NCI-H1436 (cell line): ENCODE measurements around the gene ABRAXAS1.
"Not testable (repeated sequence)": the region's sequence is repeated elsewhere in the genome, so short reads cannot be mapped to it uniquely, and the experiment has no call there.

Experiments used
- DNase-seq: peaks from one replicate; lab custom pipeline; 2025; lab: John Stamatoyannopoulos, UW

The ABRAXAS1 gene

DNA sequence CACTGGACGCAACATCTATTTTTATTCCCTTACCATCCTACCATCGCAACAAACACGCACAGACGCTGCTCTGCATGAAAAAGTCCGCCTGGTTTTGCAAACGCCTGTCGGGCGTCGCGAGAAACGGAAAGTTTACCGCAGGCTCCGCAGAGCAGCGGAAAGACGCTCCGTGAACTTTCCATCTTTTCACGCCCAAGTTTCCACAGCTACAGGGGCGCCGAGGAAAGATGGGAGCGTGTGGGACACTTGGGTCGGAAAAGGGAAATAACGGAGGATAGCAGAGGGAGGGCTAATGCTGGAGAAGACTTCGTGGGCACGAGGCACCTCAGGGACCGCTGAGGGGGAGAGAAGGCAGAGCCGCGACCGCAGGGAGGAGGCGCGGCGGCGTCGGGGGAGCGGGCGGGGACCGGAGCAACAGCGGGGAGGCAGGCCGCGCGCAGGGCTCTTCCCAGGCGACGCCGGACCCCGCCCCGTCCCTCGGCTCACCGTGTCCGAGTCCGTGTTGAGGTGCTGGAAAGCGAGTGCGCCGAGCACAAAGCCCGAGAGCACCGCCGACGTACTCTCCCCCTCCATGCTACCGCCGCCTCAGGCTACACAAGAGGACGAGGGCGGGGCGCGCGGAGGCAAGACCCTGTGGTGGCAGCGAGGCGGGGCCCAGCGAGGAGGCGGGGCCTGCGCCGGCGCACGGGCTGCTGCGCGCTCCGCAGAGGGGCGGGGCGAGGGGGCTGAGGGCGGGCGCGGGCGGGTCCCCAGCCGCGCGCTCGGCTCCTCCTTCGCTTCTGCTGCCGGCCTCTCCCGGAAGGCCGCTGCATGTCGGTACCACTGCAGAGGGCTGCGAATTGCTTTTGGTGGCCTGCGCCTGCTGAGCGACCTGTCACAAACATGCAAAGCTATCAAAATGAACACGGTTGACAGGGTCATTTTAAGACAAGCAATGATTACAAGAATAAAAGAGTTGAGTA lies at the start of gene ABRAXAS1:
Gene ABRAXAS1 (minus strand): TSS at position 601 of the 962 bp plus-strand sequence. CDS start 28 bp downstream, at position 573.
- DNase-seq: peak; percentile 94

DNA sequence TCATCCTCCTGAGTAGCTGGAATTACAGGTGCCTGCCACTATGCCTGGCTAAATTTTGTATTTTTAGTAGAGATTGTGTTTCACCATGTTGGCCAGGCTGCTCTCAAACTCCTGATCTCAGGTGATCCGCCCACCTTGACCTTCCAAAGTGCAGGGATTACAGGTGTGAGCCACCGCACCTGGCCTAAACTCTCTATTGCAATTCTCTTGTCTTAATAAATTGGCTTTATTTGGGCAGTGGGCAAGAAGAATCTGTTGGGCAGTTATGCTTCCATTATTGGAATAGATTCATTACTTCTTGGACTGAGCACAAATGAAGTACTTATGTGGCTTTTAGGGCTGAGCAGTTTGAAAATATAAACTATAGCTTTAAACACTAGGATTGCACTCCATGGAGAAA lies 42.8 kb upstream of the ABRAXAS1 start:
- DNase-seq: no peak

DNA sequence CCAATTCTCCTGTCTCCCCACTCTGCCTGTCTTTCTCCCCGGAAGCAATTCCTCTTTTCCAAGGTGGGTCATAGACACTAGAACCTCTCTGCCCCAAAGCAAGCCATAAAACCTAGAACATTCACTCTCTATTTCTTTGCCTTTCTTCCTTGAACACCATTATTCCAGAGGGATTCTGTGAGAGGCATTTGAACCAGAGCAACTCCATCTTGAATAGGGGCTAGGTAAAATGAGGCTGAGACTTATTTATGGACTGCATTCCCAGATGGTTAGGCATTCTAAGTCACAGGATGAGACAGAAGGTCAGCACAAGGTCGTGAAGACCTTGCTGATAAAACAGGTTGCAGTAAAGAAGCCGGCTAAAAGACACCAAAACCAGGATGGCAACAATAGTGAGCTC lies 37.3 kb upstream of the ABRAXAS1 start:
- no peak for DNase-seq

DNA sequence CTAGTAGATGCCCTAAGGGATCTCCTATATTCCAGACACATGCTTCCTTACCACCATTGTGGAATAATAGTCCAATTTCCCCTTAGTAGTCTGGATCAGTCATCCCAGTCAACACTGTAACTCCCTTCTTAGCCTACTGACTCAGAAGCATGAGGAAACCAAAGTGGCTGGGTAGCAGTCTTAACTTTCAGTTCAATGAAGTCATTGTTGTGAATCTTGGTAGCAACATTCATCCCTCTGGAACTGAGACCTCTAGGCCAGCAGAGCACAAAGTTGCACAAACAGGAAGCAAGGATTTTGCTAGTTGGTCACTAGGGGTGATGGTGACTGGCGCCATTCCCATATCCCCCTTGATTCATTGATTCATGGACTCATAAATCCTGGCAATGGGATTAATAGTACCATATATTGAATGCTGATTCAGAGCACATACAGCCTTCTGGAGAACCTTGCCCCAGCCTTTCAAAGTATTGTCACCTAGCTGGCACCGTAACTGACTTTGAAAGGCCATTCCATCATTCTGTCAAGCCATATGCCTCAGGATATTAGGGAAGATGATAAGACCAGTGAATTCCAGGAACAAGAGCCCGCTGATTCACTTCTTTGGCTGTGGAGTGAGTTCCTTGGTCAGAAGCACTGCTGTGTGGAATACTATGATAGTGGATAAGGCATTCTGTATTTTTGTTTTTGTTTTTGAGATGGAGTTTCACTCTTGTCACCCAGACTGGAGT lies 31.3 kb upstream of the ABRAXAS1 start:
- DNase-seq: no peak

DNA sequence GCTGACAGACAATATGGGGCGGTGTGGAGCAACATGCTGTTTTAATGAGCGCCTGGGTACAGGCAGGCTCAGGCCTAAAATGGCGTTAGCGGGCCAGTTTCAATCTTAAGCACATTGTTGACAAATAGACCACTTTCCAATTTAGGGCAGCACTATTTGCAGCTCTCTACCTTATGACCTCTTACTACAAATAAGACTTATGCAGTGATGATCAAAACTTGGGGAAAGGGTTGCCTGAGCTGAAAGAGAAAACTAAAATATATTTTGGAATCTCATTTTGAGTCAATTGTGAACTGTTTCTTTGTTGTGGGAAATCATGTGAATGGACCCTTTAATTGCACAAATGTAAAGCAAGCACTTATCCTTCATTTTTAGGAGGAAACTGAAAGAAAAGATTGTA lies 25.5 kb upstream of the ABRAXAS1 start:
- no peak for DNase-seq

DNA sequence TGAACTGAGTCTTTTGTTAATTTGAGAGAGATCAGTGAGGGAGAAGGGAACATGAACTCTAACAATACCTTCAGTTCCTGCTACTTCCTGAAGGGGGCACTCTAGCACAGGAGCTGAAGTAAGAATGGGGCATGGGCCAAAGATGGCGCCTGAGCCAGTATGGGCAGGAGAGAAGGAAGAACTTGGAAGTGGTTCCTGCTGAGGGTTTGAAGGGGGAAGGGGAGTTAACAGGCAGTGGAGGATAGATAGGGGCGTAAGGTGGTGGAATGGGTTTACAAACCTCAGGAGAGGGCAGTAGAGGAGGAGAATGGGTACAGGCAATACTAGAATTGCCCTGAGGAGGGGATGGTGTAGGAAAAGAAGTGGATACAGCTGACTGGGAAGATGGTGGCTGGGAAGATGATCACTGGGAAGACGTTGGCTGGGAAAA lies 24.3 kb upstream of the ABRAXAS1 start:
- peak; percentile 63 for DNase-seq

DNA sequence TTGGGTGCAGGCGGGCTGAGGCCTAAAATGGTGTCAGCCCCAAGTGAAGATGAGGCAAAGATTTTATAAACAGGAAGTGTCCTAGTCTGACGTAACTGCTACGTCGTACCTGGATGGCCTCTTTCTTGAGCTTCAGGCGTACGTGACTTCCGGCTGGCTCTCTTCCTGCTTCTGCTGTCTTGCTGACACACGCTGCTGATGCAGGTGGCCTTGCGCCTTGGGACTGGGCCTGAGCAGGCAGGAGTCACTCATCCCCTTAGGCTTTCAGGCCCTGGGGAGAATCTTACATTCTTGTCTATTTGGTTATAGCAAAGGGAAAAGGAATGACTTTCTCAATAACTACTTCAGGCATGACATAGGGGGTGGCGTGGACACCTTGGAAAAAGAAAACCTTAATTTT lies 20.1 kb upstream of the ABRAXAS1 start:
- DNase-seq: no peak

DNA sequence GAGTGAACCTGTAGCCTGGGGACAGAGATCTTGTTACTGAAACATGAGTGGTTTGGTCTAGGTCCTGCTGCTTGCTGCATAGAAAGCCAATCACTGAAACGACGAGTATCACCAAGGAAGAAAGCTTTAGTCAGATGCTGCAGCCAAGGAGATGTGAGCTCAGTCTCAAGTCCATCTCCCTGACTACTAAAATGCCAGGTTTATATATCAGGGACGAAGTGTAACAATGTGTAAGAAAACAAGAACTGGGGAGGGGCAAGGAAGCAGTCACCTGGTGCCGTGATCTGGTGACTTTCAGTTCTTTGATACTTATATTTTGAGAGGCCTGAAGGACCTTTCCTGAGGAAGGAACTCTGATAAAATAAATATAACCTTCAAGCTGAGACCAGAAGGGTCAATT lies 19.6 kb upstream of the ABRAXAS1 start:
- no peak for DNase-seq

DNA sequence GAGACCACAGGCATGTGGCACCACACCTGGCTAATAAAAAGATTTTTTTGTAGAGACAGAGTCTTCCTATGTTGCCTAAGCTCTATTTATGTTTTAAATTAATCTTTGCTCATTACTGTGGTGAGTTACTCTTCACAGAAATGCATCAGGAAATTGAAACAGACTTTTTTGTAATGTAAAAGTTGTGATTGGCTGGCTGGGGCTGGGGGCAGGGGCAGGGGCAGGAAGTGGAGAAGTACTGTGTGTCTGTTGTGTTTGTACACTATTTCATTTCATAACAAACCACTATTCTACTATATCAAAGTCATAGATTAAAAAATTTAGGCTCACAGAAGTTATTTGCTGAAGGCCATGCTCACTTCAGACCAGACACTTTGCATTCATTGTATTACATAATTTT lies 19.1 kb upstream of the ABRAXAS1 start:
- no peak for DNase-seq

DNA sequence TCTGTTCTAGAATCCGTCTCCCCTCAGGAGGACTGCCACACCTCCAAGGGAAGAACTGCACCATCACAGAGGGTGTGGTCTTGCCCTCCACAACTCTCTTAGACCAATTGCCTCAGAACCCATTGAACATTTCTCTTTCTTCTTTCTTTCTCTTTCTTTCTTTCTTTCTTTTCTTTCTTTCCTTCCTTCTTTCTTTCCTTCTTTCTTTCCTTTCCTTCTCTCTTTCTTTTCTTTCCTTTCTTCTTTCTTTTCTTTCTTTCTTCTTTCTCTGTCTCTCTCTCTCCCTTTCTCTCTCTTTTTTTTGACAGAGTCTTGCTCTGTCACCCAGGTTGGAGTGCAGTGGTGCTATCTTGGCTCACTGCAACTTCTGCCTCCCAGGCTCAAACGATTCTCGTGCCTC lies 16.8 kb upstream of the ABRAXAS1 start:
- not testable (repeated sequence) for DNase-seq

DNA sequence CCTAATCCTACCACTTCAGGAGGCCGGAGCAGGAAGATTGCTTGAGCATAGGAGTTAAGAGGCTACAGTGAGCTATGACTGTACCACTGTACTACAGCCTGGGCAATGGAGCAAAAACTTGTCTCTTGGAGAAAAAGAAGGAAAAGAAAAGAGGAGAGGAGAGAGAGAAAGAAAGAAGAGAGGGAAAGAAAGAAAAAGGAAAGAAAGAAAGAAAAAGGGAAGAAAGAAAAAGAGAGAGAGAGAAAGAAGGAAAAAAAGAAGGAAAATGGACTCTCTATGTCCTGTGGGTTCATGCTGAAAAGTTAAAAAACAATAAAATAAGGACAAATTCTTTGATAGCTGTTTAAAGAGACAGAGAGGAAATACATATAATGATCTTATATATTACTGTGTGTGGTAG lies 13.3 kb upstream of the ABRAXAS1 start:
- no peak for DNase-seq

DNA sequence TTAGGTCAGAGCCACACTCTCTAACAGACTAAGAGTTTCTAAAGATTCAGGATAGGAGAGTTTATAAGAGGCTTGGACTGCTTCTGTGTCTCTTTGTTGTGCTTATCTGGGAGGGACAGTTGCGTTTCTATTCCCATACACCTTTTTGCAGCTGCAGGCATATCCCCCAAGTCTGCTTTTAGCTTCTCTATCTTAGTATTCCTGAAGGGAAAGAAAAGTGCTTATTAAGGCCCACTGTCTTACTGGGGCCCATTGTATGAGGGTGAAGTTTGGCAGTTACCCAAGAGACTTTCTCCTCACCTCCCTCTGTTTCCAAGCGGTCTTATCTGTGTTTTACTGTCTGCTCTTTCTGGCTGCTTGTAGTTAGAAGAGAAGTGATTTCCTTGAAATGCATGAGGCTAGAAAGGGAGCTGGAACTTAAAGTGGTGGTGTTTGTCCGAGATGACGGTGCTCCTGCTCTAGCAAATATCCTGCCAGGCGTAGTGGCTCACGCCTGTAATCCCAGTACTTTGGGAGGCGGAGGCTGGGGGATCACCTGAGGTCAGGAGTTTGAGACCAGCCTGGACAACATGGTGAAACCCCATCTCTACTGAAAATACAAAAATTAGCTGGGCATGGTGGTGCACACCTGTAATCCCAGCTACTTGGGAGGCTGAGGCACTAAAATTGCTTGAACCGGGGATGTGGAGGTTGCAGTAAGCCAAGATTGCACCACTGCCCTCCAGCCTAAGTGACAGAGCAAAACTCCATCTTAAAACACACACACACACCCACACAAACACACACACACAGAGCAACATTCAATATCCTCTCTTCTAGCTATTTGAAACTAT lies 11.4 kb upstream of the ABRAXAS1 start:
- DNase-seq: not testable (repeated sequence)

DNA sequence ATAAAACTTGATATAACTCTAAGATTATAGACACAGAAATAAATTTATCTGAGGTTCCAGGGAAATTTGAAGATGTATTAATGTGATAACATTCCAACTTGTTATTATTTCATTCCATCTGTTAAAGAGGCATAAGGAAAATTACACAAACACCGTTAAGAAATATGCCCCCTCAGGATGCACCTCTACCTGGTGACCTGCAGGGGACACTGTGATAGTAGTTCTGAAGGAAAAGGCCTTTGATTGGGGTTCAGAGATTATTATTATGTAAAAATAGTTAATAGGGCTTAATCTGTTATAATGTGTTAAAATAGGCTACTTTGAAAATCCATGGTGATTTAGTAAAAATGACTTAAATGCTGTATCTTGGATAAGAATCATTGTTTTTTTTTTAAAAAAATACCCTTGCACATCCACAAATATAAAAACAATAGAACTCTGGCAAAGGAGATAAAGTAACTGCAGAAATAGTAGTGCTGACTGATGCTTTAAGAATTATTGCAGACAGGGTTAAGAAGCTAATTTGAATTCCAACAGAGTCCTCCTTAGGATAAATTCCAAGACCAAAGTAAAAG lies 6.1 kb upstream of the ABRAXAS1 start:
- peak; percentile 9 for DNase-seq

DNA sequence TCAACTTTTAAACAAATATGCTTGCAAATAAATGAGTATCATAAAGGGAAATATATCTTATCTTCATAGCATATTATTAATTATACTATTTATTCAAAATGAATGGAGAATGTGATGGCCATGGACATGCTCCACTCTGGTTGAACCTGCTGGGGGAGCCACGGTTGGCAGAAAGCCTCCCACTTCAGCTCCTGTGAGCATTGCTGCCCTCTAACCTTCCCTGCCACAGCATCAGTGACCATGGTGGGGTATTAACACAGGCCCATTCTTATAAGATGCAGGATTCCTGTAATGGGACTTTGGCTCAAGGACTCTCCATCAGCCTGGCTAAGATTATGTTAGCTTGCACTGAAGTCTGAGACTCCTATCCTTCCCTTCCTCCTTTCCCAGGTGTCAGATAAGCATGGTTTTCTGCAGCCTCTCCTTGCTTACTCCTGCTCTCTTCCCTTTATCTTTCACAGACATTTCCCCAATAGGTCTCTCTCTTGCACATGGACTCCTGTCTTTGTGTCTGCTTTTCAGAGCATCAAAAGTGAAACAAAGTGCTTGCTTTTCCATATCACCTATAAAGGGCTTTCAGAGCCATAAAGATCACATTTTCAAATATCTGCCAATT lies 4.9 kb upstream of the ABRAXAS1 start:
- no peak for DNase-seq

DNA sequence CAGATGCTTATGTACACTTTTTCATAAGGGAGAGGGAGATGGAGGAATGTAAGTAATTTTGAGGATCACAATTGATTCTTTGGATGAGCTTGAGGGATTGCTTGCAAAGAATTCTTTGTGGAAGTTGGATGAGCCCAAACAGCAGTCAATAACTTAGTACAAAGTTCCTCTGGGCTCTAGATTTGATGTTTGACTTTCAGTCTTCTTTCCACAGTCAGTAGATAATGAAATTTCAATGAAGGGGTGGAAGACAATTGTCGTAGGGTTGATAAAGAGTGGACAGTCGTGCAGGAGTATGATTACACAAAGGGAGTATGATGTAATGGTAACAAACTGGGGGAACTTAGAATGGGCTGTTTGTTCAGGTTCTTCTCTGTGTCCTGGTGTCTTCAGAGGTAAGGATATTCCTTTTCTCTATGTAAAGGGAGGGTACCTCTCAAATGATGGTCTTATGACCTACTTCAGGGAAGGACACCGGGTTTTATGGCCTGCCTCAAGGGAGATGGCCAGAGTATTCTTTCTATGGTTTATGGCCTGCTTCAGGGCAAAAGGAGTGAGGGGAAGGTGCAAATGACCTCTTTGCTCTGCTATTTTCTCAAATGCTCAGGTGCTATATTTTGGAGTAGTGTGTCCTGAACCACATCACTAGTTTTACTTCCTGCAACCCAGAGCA lies 1.7 kb upstream of the ABRAXAS1 start:
- no peak for DNase-seq

DNA sequence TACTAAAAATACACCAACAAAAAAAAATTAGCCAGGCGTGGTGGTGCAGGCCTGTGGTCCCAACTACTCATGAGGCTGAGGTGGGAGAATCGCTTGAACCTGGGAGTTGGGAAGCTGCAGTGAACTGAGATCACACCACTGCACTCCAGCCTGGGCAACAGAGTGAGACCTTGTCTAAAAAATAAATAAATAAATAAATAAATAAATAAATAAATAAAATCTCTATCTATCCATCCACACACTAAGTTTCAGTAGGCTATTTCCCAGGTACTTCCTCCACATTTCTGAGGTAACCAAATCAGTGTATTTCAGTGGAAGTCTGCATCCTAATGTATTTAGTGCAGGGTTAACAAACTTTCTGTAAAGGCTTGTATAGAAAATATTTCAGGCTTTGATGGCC lies 10.9 kb downstream of the ABRAXAS1 start:
- DNase-seq: no peak

DNA sequence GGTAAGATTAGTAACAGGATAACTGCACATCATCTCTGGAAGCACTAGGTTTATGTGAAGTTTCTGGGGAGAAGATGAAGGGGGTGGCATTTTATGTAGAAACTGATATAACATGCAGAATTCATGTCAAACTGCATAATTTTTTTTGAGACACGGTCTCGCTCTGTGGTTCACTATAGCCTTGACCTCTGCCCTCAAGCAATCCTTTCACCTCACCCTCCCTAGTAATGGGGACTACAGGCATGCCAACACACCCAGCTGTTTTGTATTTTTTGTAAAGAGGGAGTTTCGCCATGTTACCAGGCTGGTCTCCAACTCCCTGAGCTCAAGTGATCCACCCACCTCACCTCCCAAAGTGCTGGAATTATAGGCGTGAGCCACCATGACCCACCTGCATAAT lies 11.5 kb downstream of the ABRAXAS1 start:
- DNase-seq: no peak

DNA sequence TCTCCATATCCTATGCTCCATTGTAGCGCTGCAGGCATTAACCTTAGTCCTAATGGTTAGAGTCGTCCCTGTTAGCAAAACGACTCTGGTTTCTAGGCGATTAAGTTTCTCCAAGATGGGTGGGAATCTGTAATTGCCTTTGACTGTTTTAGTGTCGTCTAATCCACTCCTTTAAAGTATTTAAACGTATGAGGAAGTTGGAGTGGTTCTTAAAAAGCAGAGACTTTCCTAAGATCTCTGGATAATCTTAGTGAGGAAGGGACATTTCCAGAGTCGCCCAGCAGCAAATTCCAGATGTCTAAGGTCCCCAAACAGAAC lies 28.8 kb downstream of the ABRAXAS1 start:
- no peak for DNase-seq

DNA sequence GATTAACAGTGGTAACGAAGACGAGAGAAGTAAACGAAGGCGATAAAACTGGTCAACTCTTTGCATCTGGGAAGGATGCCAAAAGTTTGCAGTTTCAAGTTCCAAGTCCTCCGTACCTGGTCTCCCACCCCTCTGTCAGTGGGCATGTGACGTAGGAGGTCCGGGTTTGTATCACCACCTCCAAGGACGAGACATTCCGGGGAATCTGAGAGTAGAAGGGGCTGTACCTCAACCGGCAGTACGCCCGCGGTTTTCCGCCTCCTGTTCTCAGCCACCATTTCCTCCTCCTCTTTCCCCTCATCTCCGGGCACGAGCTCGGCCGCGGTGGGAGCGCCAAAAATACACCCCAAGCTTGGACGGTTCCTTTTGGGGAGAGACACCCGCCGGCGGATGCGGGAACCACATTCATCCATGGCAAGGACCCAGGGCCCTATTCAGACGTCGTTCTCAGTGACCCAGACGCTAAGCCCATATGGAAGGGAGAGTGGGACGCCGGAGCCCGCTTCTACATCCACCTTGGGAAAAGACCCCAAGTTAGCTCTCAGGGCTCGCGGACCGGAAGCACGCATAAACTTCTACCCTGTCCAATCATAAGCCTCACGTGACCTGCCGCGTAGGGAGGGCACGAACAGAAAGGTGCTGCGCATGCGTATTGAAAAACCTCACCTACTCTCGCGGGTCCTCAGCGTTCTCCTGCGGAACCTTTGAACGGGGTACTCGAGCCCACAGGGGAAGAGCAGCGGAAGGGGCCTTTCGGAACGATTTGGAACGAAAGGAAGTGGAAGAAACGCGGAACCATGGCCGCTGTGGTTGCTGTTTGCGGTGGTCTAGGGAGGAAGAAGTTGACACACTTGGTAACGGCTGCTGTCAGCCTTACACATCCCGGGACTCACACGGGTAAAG lies 29.4 kb downstream of the ABRAXAS1 start, which contains the start of the genes HELQ and MRPS18C:
Gene HELQ (minus strand): TSS at position 543 of the 903 bp plus-strand sequence. CDS start 130 bp downstream, at position 413.
Gene MRPS18C (plus strand): TSS at position 778 of the 903 bp plus-strand sequence. CDS start 20 bp downstream, at position 798.
- DNase-seq: peak; percentile 99

DNA sequence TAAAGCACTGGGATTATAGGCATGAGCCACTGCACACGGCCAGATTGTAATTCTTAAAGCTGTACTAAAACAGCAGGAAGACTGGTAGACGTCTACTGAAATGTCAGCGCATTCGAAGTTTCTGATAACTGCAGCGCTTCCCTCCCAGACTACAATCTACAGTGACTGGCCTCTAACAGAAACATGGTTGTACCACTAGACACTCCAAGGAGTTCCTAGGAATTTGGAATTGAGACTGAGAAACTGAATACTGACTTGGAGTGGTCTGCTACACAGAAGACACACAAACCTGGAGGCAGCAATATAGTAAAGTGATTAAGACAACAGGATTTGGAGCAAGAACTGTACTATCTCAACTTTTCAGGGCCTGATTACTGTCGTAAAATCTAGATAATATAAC lies 30.2 kb downstream of the ABRAXAS1 start:
- no peak for DNase-seq
